CD4-positive, alpha-beta T cell treated with Interleukin-17A for 1 hour (primary cell): ENCODE data around the gene SHISAL1.
"Not testable (repeated sequence)": the region's sequence is repeated elsewhere in the genome, so short reads cannot be mapped to it uniquely, and the experiment has no call there.

ENCODE experiments used
- DNase-seq: peaks from one replicate; pipeline ENCODE4 v3.0.0-alpha.2; 2020

The SHISAL1 gene

DNA sequence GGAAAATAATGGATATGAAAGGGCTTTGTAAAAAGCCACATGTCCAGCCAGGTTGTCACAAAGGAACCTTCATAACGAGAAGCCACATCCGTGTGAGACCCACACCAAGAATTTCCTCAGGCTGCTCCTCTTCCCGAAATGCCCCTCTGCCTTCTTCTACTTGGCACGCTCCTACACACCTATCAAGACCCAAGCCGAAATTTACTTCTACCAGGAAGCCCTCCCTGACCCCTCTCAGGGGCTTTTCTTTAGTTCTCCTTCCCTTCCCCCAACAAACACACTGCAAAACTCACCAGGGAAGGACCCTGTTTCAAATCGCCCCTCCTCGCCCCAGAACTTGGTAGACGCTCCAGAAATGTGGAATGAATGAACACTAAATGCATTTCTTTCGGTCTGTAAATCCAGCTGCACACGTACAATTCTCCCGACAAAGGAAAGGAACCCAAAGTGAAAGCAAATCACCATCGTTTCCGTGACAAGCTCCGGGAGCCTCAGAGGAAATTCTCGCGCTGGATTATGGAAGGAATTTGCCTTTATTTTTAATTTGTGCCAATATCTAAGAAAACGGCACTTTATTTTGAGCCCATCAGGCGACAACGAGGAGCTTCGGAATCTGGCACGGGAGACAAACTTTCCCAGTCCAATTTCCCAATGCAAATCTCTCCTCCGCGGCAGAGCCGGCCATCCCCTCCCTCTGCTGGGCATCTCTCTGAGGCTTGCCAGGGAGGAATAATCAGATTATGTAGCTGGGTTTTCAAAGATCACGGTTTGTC is 13.2 kb upstream of the SHISAL1 start:
- no peak for DNase-seq

DNA sequence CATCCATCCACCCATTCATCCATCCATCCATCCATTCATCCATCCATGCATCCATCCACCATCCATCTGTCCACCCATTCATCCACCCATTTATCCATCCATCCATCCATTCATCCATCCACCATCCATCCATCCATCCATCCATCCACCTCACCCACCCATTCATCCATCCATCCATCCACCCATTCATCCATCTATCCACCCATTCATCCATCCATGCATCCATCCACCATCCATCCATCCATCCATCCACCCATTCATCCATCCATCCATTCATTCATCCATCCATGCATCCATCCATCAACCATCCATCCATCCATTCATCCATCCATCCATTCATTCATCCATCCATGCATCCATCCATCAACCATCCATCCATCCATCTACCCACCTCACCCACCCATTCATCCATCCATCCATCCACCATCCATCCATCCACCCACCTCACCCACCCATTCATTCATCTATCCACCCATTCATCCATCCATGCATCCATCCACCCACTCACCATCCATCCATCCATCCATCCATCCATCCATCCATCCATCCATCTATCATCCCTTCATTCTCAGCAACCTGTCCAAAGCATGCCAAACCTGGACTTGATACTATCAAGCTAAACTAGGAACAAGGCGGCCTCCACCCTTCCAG is 10.5 kb upstream of the SHISAL1 start:
- not testable (repeated sequence) for DNase-seq

- no peak for DNase-seq
Measured at GRCh38 chr22:44319685-44320084, 6.9 kb upstream of the SHISAL1 start.

DNA sequence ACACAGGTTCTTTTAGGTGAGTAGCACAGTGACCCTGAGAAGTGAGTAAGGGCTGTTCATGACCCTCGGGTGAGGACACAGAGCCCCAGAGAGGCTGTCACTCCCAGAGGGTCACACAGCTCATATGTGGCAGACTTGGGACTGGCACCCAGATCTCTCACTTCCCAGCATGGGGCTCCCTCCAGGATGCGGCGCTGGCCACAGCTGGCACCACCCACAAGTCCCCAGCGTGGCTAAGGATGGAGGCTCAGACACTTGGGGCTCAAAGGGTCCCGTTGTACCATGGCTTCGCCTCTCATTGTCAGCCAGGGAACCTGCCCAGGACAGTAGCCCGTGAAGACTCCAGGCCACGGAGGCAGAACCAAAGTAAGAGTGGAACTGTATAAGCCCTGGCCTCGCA is 6.0 kb upstream of the SHISAL1 start:
- DNase-seq = no peak

GRCh38 chr22:44317886-44318637 is 5.3 kb upstream of the SHISAL1 start:
- no peak for DNase-seq

- DNase-seq = no peak
Measured at GRCh38 chr22:44317123-44317444, 4.3 kb upstream of the SHISAL1 start.

DNA sequence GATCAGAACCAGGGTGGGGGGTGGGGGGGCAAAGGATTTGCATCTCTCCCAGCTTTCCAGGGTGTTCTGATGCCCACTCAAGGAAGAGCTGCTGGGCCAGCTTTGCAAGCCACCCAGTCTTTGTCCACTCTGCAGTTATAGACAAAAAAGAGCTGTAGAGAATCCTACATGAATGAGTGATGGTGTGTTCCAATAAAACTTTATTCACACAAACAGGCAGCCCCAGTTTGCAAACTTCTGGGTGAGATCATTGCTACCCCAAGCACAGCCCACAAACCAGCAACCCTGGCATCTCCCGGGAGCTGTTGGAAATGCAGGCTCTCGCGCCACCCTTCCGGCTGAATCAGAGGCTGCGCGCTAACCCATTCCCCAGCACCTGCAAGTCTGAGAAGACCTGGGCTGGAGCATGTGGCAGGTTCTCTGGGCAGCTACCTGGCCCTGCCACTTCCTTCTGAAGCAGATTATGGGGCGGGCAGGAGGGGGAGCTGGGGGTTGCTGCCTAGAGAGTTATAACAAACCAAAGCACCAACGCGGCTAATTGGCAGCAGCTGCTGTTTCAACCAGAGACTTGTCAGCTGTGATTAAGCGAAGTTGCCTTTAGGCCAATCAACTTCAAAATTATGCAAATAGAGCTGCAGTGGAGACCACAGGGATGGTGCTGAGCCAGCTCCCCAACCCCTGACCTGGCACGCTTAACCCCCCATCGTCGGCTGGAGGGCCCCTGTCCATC is 3.8 kb upstream of the SHISAL1 start:
- DNase-seq = no peak

DNA sequence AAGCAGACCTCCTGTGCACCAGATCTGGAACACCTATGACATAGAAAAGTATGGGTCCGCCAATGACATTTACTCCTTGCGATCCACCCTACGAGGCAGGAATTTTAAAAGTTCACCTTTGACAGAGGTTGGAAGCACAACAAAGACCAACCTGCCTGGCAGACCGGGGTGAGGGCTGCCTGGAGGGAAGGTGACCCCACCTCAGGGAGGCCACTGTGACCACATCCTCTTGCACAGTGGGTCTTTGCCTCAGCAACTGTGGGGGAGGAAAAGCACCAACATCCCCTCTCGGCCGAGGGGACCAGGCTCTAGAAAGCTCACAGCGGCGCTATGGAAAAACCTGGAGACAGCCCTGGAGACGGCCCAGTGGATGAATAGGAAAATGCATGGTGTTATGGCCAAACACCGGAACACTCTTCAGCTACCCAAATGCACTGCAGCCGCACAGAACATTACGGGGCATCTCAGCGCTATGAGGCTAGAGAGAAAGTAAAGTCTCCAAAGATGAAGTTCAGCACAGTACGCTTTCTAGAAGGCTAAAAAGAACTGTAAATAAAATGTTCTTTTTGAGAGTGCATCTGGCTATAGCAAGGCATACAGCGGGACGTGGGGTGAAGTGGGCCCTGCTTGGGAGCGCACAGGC is 1.8 kb upstream of the SHISAL1 start:
- no peak for DNase-seq

DNA sequence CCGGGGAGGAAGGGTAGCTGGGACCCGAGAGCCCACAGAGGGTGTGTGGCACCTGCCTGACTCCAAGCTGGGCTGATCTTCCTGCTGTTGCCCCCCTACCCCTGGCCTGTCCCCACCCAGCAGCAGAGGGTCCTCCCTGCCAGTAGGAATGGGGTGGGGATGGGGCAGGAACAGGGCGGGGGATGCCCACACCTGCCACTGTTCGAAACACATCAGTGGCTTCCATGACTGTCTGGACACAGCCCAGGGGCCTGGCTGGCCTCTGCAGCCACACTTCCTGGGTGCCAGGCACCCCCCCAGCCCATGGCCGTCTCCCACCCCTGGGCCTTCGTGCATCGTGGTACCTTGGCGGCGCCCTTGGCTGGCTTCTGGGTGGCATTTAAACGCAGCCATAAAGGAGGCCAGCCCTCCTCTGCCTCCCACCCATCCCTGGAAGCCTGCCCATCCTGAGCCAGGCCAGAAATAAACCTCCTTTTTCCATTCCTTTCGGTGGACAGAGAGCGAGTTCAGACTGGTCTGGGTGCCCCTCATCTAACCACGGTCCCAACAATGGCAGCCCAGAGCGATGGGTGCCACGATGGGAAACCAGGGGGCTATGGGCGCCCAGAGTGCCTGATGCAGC is 745 bp upstream of the SHISAL1 start:
- no peak for DNase-seq

GRCh38 chr22:44311855-44312170 is 938 bp downstream of the SHISAL1 start:
- no peak for DNase-seq

DNA sequence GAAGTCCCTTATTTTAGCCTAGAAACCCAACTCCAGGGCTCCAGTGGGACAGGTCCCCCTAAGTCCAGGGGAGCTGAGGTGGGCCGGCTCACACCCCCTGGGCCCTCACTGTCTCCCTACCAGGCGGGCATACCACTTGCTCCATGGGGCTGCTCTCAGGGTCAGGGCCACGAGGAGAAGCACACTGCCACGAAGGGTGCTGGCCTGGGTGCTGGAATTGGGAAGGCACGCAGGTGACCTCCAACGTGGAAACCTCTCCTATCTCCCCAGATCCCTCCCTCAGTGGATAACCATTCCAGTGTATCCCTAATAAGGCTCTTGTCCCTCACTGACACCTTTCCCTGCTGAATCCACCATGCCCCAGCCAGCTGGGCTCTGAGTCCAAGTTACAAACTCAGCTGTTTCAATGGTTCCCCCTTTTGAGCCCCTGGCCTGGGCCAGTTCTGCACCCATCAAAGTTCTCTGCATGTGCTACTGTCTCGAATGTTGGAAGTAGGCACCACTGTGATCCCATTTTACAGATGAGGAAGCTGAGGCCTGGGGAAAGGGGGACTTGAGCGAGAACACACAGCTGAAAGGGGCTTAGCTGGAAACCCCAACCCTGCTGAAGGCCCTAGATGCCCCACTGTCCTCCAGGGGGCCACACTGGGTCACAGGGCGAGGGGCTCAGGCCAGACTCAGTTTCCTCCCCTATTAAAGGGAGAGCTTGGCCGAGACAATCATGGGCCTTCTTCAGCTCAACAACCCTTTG is 1.5 kb downstream of the SHISAL1 start:
- DNase-seq = no peak

DNA sequence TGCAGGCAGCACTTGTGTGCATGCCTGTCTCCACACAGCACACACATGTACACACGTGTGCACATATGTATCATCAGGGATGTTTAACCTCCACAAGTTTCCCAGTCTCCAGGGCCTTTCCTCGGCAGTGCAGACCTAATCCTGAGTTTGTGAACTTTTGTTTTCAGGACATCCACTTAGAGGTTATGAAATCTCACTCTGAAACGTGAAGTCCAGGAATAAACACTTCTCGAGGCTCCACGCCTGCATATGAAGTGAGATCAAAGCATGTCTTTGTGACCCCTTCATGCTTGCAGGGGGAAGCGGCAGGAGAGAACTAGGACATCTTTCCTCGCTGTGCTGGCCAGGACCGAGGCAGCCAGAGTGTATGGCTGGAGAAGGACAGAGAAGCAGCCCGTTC is 3.1 kb downstream of the SHISAL1 start:
- no peak for DNase-seq

- no peak for DNase-seq
Measured at GRCh38 chr22:44309137-44309536, 3.6 kb downstream of the SHISAL1 start.

GRCh38 chr22:44307509-44308169 is 5.1 kb downstream of the SHISAL1 start:
- DNase-seq = no peak

DNA sequence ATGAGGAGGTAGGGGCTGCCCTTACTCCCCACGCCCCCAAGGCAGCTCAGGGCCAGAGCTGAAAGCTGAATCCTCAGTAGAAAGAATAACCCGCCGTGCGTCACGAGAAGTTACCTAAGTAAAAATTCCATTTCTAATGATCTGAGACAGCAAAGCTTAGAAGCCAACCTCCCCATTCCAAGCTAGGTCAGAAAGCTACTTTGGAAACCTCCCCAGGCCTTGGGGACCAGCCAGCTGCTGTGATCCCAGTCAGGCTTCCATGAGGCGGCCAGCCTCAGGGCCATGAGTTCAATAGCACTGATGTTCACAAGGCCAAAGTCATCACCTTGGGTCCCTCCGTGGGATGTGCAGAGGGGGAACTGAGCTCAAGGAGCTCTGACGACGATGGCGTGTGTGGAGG is 6.9 kb downstream of the SHISAL1 start:
- DNase-seq = no peak

DNA sequence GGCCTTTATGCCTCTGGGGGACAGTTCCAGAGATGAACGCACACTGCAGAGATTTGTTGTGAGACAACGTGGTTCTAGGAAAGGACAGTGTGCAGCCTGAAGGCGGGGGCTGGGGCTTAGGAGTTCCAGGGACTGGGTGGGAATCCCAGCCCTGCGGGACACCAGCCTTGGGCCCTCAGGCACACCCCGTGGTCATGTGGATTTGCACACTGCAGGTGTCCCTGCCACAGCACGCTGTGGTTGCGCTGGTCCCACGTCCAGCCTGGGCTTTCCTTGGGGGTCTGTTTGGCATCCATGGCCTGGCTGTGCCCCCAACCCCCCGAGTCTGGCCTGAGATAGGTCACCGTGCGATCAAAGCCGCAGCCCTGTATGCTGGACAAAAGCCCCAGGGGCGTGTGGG is 7.3 kb downstream of the SHISAL1 start:
- DNase-seq = no peak

DNA sequence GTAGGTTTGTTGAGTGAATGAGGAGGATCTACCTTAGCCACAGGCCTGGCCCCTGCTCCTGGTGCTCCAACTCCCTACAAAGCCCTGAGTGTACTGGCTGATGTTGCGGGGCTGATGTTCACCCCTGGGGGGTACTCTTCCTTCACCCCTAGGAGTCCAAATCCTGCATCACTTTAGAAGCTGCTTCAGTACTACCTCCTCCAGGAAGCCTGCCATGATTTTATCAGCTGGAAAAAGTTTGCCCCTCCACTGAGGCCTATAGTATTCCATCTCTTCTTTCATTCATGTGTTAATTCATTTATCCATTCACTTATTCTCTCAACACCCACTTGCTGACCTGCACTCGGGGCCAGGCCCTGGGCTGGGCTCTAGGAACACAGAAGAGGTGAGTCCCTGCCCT is 7.8 kb downstream of the SHISAL1 start:
- no peak for DNase-seq

GRCh38 chr22:44304354-44304753 is 8.4 kb downstream of the SHISAL1 start:
- DNase-seq = no peak

- not testable (repeated sequence) for DNase-seq
Measured at GRCh38 chr22:44302363-44302762, 10.4 kb downstream of the SHISAL1 start.

GRCh38 chr22:44301039-44301438 is 11.7 kb downstream of the SHISAL1 start:
- DNase-seq = no peak

DNA sequence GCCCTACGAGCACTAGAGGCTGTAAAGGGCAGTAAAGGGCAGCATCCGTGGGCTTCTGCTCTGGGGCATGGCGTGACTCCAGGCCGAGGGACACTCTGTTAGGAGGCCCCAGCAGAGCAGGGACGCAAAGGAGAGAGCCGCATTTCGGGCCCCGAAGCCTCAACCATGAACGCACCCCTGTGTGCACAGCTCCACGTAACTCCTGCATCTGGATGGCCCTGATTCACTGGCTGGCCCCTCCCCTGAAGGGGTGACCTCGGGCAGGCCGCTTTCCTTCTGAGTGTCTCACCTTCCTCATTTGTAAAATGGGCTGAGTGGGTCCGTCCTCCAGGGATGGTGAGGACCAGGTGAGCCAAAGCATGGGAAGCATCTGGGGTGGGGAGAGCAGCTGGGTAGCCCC is 13.6 kb downstream of the SHISAL1 start:
- DNase-seq = no peak
